ENCODE measurements around the gene DHX35. TPM values are rescaled to one million over a fixed set of nuclear protein-coding genes. Genes with fewer than 3 reads are reported as not detected.
A peak's percentile ranks its signal among the peaks of the same experiment; 100 is the strongest.

DHX35 gene
- total and polyA plus RNA-seq, 8 donors: 2.2 to 6.8 (median 3.3) TPM

- H3K27me3 ChIP-seq: no peaks in the 10 kb centered on the region
- intact Hi-C loops (cut with DNase I): no loop called here
- H3K9me3 ChIP-seq: no peaks in the 10 kb centered on the region
- no peak for TF ChIP-seq CTCF (IDR thresholded peaks at IDR 0.05)
- DNase-seq (no peak), ATAC-seq (no peak), FAIRE-seq (no peak)
- WGBS, 2 donors: 48 to 63% methylated on average over 7 of the region's 7 CpGs
- H3K4me3 ChIP-seq: no peak overlapping the region
- H3K27ac ChIP-seq: no peak overlapping the region
- no peaks in the 10 kb centered on the region for H3K36me3 ChIP-seq
- no peaks in the 10 kb centered on the region for H3K4me1 ChIP-seq
These were observed 42.5 kb upstream of the DHX35 start for GRCh38 chr20:38919683-38920082.

- Histone ChIP-seq H3K36me3 (no peaks in the 10 kb centered on the region), H3K27me3 (no peaks in the 10 kb centered on the region), H3K4me3 (no peak overlapping the region), H3K9me3 (no peaks in the 10 kb centered on the region), H3K27ac (no peak overlapping the region), H3K4me1 (no peaks in the 10 kb centered on the region)
- ATAC-seq: no peak
- TF ChIP-seq CTCF (IDR thresholded peaks at IDR 0.05): no peak
- 34 to 46% methylated on average over 3 of the region's 3 CpGs for WGBS, 2 donors
- FAIRE-seq: no peak
- DNase-seq: no peak
- intact Hi-C loops (cut with DNase I): no loop called here
These were observed 41.7 kb upstream of the DHX35 start for GRCh38 chr20:38920411-38920810.

GRCh38 chr20:38920851-38921250 lies 41.3 kb upstream of the DHX35 start:
- intact Hi-C loops (cut with DNase I): no loop called here
- ATAC-seq: no peak
- Histone ChIP-seq H3K27me3 (no peaks in the 10 kb centered on the region), H3K9me3 (no peaks in the 10 kb centered on the region), H3K36me3 (no peaks in the 10 kb centered on the region), H3K27ac (no peak overlapping the region), H3K4me1 (no peaks in the 10 kb centered on the region), H3K4me3 (no peak overlapping the region)
- DNase-seq: no peak
- 55 to 61% methylated on average over 9 of the region's 9 CpGs for WGBS, 2 donors
- TF ChIP-seq CTCF (IDR thresholded peaks at IDR 0.05): no peak
- no peak for FAIRE-seq

GRCh38 chr20:38924718-38925117 lies 37.4 kb upstream of the DHX35 start:
- Histone ChIP-seq H3K4me1 (peaks cover 6 to 9% (median 6%) of the 10 kb centered on the region in 3 donors), H3K27ac (no peak overlapping the region), H3K36me3 (no peaks in the 10 kb centered on the region), H3K4me3 (no peak overlapping the region), H3K9me3 (no peaks in the 10 kb centered on the region), H3K27me3 (no peaks in the 10 kb centered on the region)
- WGBS, 2 donors: 85 to 90% methylated on average over 2 of the region's 2 CpGs
- no peak for TF ChIP-seq CTCF (IDR thresholded peaks at IDR 0.05)
- FAIRE-seq (no peak), DNase-seq (no peak), ATAC-seq (no peak)
- intact Hi-C loops (cut with DNase I): no loop called here

GRCh38 chr20:38926142-38926933 lies 35.8 kb upstream of the DHX35 start, which contains the start of gene FAM83D:
Gene FAM83D, plus strand, starts transcription at chr20:38926417. Its CDS starts 26 bp downstream, at chr20:38926443.
- ATAC-seq (peak; percentile 97 to 99 (median 98)), DNase-seq (peak; percentile 87 to 96 (median 92)), FAIRE-seq (peak; percentile 9)
- H3K36me3 ChIP-seq: no peaks in the 10 kb centered on the region
- H3K27ac ChIP-seq: no peak within 1 kb of the TSS
- peak within 1 kb of the TSS; percentile 47 to 69 (median 56) for H3K4me3 ChIP-seq
- no peaks in the 10 kb centered on the region for H3K9me3 ChIP-seq
- no peaks in the 10 kb centered on the region for H3K27me3 ChIP-seq
- TF ChIP-seq CTCF (IDR thresholded peaks at IDR 0.05): peak in 2 of 4 donors; percentile 70 to 90
- peaks cover 6 to 9% (median 6%) of the 10 kb centered on the region in 3 donors for H3K4me1 ChIP-seq
- 1% methylated on average over 86 to 95 of the region's 95 CpGs for WGBS, 2 donors
- intact Hi-C loops (cut with DNase I): no loop called here
